Neural progenitor cell (in vitro differentiated cells): ENCODE data around the gene PCGF5. TPM values are rescaled to one million over a fixed set of nuclear protein-coding genes. Genes with fewer than 3 reads are reported as not detected.

Experiments used
- DNase-seq: peaks from one replicate; pipeline ENCODE4 v3.0.0-alpha.2; 2016; ENCODE audit warnings: low spot score
- H2AFZ ChIP-seq: fragments of 200-600 bp; sonication (generic); replicated peaks from 2 replicates; pipeline ENCODE4 v1.6.1; 2016; ENCODE audit warnings: antibody characterized with exemption
- H3F3A ChIP-seq: fragments of 200-600 bp; sonication (generic); 2 replicates; pipeline ENCODE4 v1.6.1; 2016; ENCODE audit warnings: antibody characterized with exemption, low read depth
- H3K27ac ChIP-seq: fragments of 200-600 bp; sonication (generic); 2 replicates; pipeline ENCODE4 v1.5.1; 2016; ENCODE audit warnings: mild to moderate bottlenecking
- H3K27me3 ChIP-seq: fragments of 200-600 bp; sonication (generic); 2 replicates; pipeline ENCODE4 v1.6.1; 2016; ENCODE audit warnings: mild to moderate bottlenecking, moderate library complexity
- H3K36me3 ChIP-seq: fragments of 200-600 bp; sonication (generic); 2 replicates; pipeline ENCODE4 v1.5.1; 2016
- H3K4me1 ChIP-seq: fragments of 200-600 bp; sonication (generic); 2 replicates; pipeline ENCODE4 v1.6.1; 2016; ENCODE audit warnings: mixed run types
- H3K4me2 ChIP-seq: fragments of 200-600 bp; sonication (generic); 2 replicates; pipeline ENCODE4 v1.6.1; 2016
- H3K4me3 ChIP-seq: fragments of 200-600 bp; sonication (generic); 2 replicates; pipeline ENCODE4 v1.5.1; 2016
- H3K79me2 ChIP-seq: fragments of 200-600 bp; sonication (generic); 2 replicates; pipeline ENCODE4 v1.6.1; 2016; ENCODE audit warnings: low read depth
- H3K9ac ChIP-seq: fragments of 200-600 bp; sonication (generic); 2 replicates; pipeline ENCODE4 v1.6.1; 2016
- H3K9me3 ChIP-seq: fragments of 200-600 bp; sonication (generic); 2 replicates; pipeline ENCODE4 v1.5.1; 2016; ENCODE audit warnings: low read depth
- H4K20me1 ChIP-seq: fragments of 200-600 bp; sonication (generic); 2 replicates; pipeline ENCODE4 v1.6.1; 2016; ENCODE audit warnings: low read depth
- H3K27ac Mint-ChIP-seq: 3 replicates; pipeline ENCODE4 v1.8.0; 2021; ENCODE audit warnings: mixed read lengths
- H3K27me3 Mint-ChIP-seq: 2 replicates; pipeline ENCODE4 v1.8.0; 2022; ENCODE audit warnings: low read depth, mild to moderate bottlenecking, inconsistent platforms, moderate library complexity, mixed read lengths; ENCODE audit not compliant: insufficient read depth
- H3K36me3 Mint-ChIP-seq: 3 replicates; pipeline ENCODE4 v1.8.0; 2021; ENCODE audit warnings: mixed read lengths
- H3K4me1 Mint-ChIP-seq: 3 replicates; pipeline ENCODE4 v1.8.0; 2021; ENCODE audit warnings: mixed read lengths
- H3K4me3 Mint-ChIP-seq: 3 replicates; pipeline ENCODE4 v1.8.0; 2021; ENCODE audit warnings: mild to moderate bottlenecking, moderate library complexity, mixed read lengths
- H3K9me3 Mint-ChIP-seq: 3 replicates; pipeline ENCODE4 v1.8.0; 2020; ENCODE audit warnings: mixed read lengths
- CTCF ChIP-seq: fragments of 200-600 bp; sonication (generic); IDR thresholded peaks from 2 replicates; pipeline ENCODE4 v1.5.1; 2017; ENCODE audit warnings: antibody characterized with exemption, mild to moderate bottlenecking
- EZH2 ChIP-seq: fragments of 200-600 bp; sonication (generic); IDR thresholded peaks from 2 replicates; pipeline ENCODE4 v1.6.1; 2017; ENCODE audit warnings: antibody characterized with exemption, mild to moderate bottlenecking, moderate library complexity
- EZH2phosphoT487 ChIP-seq: fragments of 200-600 bp; sonication (generic); IDR thresholded peaks from 2 replicates; pipeline ENCODE4 v1.6.1; 2017; ENCODE audit warnings: antibody characterized with exemption
- total RNA-seq: library from RNA; depleted of rRNA; stranded (reverse); fragments of >200 nt; gene quantifications from 2 replicates; pipeline ENCODE4 v1.2.3, GENCODE V29; 2015; ENCODE audit warnings: low replicate concordance

Gene PCGF5
- total RNA-seq, 1 donor from 2014 or later: 6.1 TPM

- Histone ChIP-seq H3K4me1 (peaks cover 9% of the 10 kb centered on the region), H3K27ac (no peak overlapping the region), H3K9me3 (no peaks in the 10 kb centered on the region), H2AFZ (no peak overlapping the region), H3K4me3 (no peak overlapping the region), H3K36me3 (no peaks in the 10 kb centered on the region), H3K4me2 (no peak overlapping the region), H3K79me2 (no peaks in the 10 kb centered on the region), H3K27me3 (no peaks in the 10 kb centered on the region), H4K20me1 (no peaks in the 10 kb centered on the region), H3F3A (peaks cover 11% of the 10 kb centered on the region), H3K9ac (no peak overlapping the region)
- TF ChIP-seq CTCF (no peak), EZH2 (no peak), EZH2phosphoT487 (no peak)
- Mint-ChIP-seq H3K4me3 (no peak overlapping the region), H3K4me1 (no peaks in the 10 kb centered on the region), H3K36me3 (no peaks in the 10 kb centered on the region), H3K27ac (no peak overlapping the region), H3K9me3 (no peaks in the 10 kb centered on the region), H3K27me3 (no peaks in the 10 kb centered on the region)
- DNase-seq: no peak
Measured at GRCh38 chr10:91290607-91291006, 70.1 kb downstream of the PCGF5 start.

GRCh38 chr10:91294134-91294906, 73.9 kb downstream of the PCGF5 start:
- H3K36me3 ChIP-seq: no peaks in the 10 kb centered on the region
- peaks cover 10% of the 10 kb centered on the region for H3F3A ChIP-seq
- Mint-ChIP-seq H3K27ac (no peak overlapping the region), H3K4me3 (no peak overlapping the region), H3K4me1 (peaks cover 11% of the 10 kb centered on the region), H3K36me3 (no peaks in the 10 kb centered on the region), H3K9me3 (no peaks in the 10 kb centered on the region), H3K27me3 (peaks cover 4% of the 10 kb centered on the region)
- H3K27me3 ChIP-seq: no peaks in the 10 kb centered on the region
- no peaks in the 10 kb centered on the region for H3K79me2 ChIP-seq
- no peak overlapping the region for H3K9ac ChIP-seq
- peaks cover 10% of the 10 kb centered on the region for H3K4me1 ChIP-seq
- H3K4me2 ChIP-seq: no peak overlapping the region
- no peaks in the 10 kb centered on the region for H3K9me3 ChIP-seq
- H3K27ac ChIP-seq: no peak overlapping the region
- no peak overlapping the region for H2AFZ ChIP-seq
- no peaks in the 10 kb centered on the region for H4K20me1 ChIP-seq
- no peak overlapping the region for H3K4me3 ChIP-seq
- TF ChIP-seq EZH2 (no peak), CTCF (no peak)
- no peak for DNase-seq

- H3K4me1 Mint-ChIP-seq: peaks cover 11% of the 10 kb centered on the region
- no peaks in the 10 kb centered on the region for H3K27me3 ChIP-seq
- no peak overlapping the region for H3K9ac ChIP-seq
- no peaks in the 10 kb centered on the region for H3K9me3 Mint-ChIP-seq
- H3K27me3 Mint-ChIP-seq: peaks cover 4% of the 10 kb centered on the region
- H3K27ac ChIP-seq: no peak overlapping the region
- H3K79me2 ChIP-seq: no peaks in the 10 kb centered on the region
- H3K27ac Mint-ChIP-seq: no peak overlapping the region
- H3K4me3 Mint-ChIP-seq: no peak overlapping the region
- H3K36me3 ChIP-seq: no peaks in the 10 kb centered on the region
- peaks cover 10% of the 10 kb centered on the region for H3K4me1 ChIP-seq
- no peaks in the 10 kb centered on the region for H4K20me1 ChIP-seq
- H3K36me3 Mint-ChIP-seq: no peaks in the 10 kb centered on the region
- TF ChIP-seq EZH2phosphoT487 (no peak), CTCF (no peak), EZH2 (no peak)
- no peak for DNase-seq
- H3K4me3 ChIP-seq: no peak overlapping the region
- peaks cover 12% of the 10 kb centered on the region for H3F3A ChIP-seq
- no peaks in the 10 kb centered on the region for H3K9me3 ChIP-seq
- no peak overlapping the region for H3K4me2 ChIP-seq
- H2AFZ ChIP-seq: no peak overlapping the region
Measured at GRCh38 chr10:91295346-91295745, 74.9 kb downstream of the PCGF5 start.
